Keratinocyte (primary cell): ENCODE measurements around the gene SUPT16H. TPM values are rescaled to one million over a fixed set of nuclear protein-coding genes. Genes with fewer than 3 reads are reported as not detected.

Source experiments
- DNase-seq: peaks from one replicate; pipeline ENCODE4 v3.0.0-alpha.2; 2011; ENCODE audit warnings: low read depth, missing footprints, low spot score
- FAIRE-seq: peaks from 2 replicates; lab custom pipeline; 2011; peaks lifted over from hg19 to GRCh38; lab: Jason Lieb, UNC
- H2AFZ ChIP-seq: 2 replicates; pipeline ENCODE4 v1.6.0; 2012; ENCODE audit warnings: low read length, control low read depth, inconsistent platforms; ENCODE audit not compliant: control insufficient read depth
- H3K27ac ChIP-seq: 2 replicates; pipeline ENCODE4 v1.5.1; 2011; ENCODE audit warnings: low read length; ENCODE audit not compliant: control insufficient read depth, insufficient read depth
- H3K27me3 ChIP-seq: 3 replicates; pipeline ENCODE4 v1.6.0; 2011; ENCODE audit warnings: low read length; ENCODE audit not compliant: control insufficient read depth, insufficient read depth; ENCODE audit errors: extremely low read depth
- H3K36me3 ChIP-seq, 2 experiments: 2 replicates in 1 of 2; 3 replicates in 1 of 2; pipeline ENCODE4 v1.5.1; 2011; ENCODE audit warnings: low read length in 2 of 2, mild to moderate bottlenecking in 1 of 2; ENCODE audit not compliant: control insufficient read depth in 2 of 2, insufficient read depth in 2 of 2; ENCODE audit errors: extremely low read depth in 1 of 2
- H3K4me1 ChIP-seq: 3 replicates; pipeline ENCODE4 v1.5.1; 2011; ENCODE audit warnings: low read length; ENCODE audit not compliant: control insufficient read depth, insufficient read depth; ENCODE audit errors: extremely low read depth
- H3K4me2 ChIP-seq: 3 replicates; pipeline ENCODE4 v1.6.0; 2011; ENCODE audit warnings: low read depth, low read length; ENCODE audit not compliant: control insufficient read depth, insufficient read depth; ENCODE audit errors: extremely low read depth
- H3K4me3 ChIP-seq, 3 experiments: fragments of 200-600 bp in 1 of 3; sonication (generic) in 1 of 3; 2 replicates in 2 of 3; 3 replicates in 1 of 3; pipeline ENCODE4 v1.5.1; 2011 to 2016; ENCODE audit warnings: low read length in 3 of 3, mild to moderate bottlenecking in 3 of 3, control low read depth in 2 of 3, inconsistent platforms in 1 of 3, low read depth in 1 of 3, mixed read lengths in 1 of 3, mixed run types in 1 of 3, moderate library complexity in 1 of 3; ENCODE audit not compliant: control insufficient read depth in 2 of 3, insufficient read depth in 2 of 3; ENCODE audit errors: extremely low read depth in 1 of 3
- H3K79me2 ChIP-seq: 2 replicates; pipeline ENCODE4 v1.6.0; 2012; ENCODE audit warnings: low read length; ENCODE audit not compliant: control insufficient read depth, insufficient read depth
- H3K9ac ChIP-seq: 3 replicates; pipeline ENCODE4 v1.6.0; 2011; ENCODE audit warnings: low read length; ENCODE audit not compliant: control insufficient read depth, insufficient read depth; ENCODE audit errors: extremely low read depth
- H3K9me1 ChIP-seq: 3 replicates; pipeline ENCODE4 v1.6.0; 2011; ENCODE audit warnings: low read length; ENCODE audit not compliant: control insufficient read depth, insufficient read depth; ENCODE audit errors: extremely low read depth
- H3K9me3 ChIP-seq: 2 replicates; pipeline ENCODE4 v1.5.1; 2012; ENCODE audit warnings: low read depth, low read length; ENCODE audit not compliant: control insufficient read depth
- H4K20me1 ChIP-seq: 3 replicates; pipeline ENCODE4 v1.6.0; 2011; ENCODE audit warnings: low read length; ENCODE audit not compliant: control insufficient read depth, insufficient read depth; ENCODE audit errors: extremely low read depth
- EZH2 ChIP-seq: IDR thresholded peaks from one replicate; pipeline ENCODE4 v1.6.1; 2012; ENCODE audit warnings: inconsistent platforms, mild to moderate bottlenecking, low read length, moderate library complexity
- dilution Hi-C: fragments of 300-500 bp; cut with MboI; formaldehyde crosslinking; loops from one replicate; pipeline ENCODE4 v1.7.0; 2020; ENCODE audit warnings: low sequenced_read_pairs; ENCODE audit not compliant: extremely low pct_ligation_motif_present
- polyA plus RNA-seq, 5 experiments: library from polyadenylated mRNA; depleted of rRNA in 3 of 5; stranded (reverse) in 3 of 5; stranded (forward) in 1 of 5; unstranded in 1 of 5; fragments of >200 nt; gene quantifications; 1 replicate in 1 of 5; 2 replicates in 3 of 5; 3 replicates in 1 of 5; pipeline versions ENCODE4 v1.2.1 to v1.2.3, GENCODE V29; 2011 to 2012; ENCODE audit warnings: missing spikeins in 2 of 5, low read depth in 1 of 5, low replicate concordance in 1 of 5
- TF ChIP-seq, protein P1 (sequence below), 3 experiments: IDR thresholded peaks in 1 of 3; conservative IDR thresholded peaks in 1 of 3; optimal IDR thresholded peaks in 1 of 3; 2 replicates in 2 of 3; 3 replicates in 1 of 3; pipeline versions ENCODE3 to v1.5.1; 2011; ENCODE audit warnings: low read length in 3 of 3, mild to moderate bottlenecking in 3 of 3, moderate library complexity in 2 of 3, control low read depth in 1 of 3, inconsistent platforms in 1 of 3; ENCODE audit not compliant: insufficient read depth in 2 of 3; ENCODE audit errors: extremely low read depth in 1 of 3

SUPT16H gene
- polyA plus RNA-seq, 1 donor (not counting 4 experiments of a cell fraction or from before 2014, with no cell fraction given) = 79.4 TPM

DNA sequence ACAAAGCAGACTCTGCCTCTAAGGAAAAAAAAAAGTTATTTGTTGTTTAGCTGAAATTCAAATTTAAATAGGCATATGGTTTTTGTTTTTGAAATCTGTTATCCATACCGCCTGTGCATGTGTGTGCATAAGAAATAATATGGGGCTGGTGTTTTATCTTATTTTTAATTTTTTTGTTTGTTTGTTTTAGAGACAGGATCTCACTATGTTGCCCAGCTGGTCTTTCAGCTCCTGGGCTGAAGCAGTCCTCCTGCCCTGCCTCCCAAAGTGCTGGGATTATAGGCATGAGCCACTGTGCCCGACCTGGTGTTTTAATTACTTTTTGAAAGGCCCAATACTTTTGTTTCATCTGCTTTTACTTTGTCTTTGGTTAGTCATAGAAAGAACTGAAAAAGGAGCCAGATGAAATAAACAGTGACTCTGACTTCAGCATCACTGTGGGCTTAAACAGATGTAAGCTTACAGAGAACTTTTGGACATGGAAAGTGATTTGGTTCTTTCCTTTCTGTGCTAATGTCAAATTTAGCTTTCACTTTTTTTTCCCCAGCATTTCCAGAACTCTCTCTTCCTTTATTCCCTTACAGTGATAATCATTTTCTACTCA, 37.2 kb downstream of the SUPT16H start:
- H3K4me1 ChIP-seq = no peaks in the 10 kb centered on the region
- no peaks in the 10 kb centered on the region for H3K27me3 ChIP-seq
- no peak for DNase-seq
- H3K9me1 ChIP-seq = no peaks in the 10 kb centered on the region
- H3K9me3 ChIP-seq = no peaks in the 10 kb centered on the region
- H2AFZ ChIP-seq = no peak overlapping the region
- no peak overlapping the region for H3K9ac ChIP-seq
- no peak overlapping the region for H3K4me2 ChIP-seq
- H4K20me1 ChIP-seq = no peaks in the 10 kb centered on the region
- no peak overlapping the region for H3K27ac ChIP-seq
- no peaks in the 10 kb centered on the region for H3K36me3 ChIP-seq
- no peak overlapping the region for H3K4me3 ChIP-seq
- dilution Hi-C loops = no loop called here
- H3K79me2 ChIP-seq = no peaks in the 10 kb centered on the region
- no peak for FAIRE-seq
- TF ChIP-seq, protein P1, sequence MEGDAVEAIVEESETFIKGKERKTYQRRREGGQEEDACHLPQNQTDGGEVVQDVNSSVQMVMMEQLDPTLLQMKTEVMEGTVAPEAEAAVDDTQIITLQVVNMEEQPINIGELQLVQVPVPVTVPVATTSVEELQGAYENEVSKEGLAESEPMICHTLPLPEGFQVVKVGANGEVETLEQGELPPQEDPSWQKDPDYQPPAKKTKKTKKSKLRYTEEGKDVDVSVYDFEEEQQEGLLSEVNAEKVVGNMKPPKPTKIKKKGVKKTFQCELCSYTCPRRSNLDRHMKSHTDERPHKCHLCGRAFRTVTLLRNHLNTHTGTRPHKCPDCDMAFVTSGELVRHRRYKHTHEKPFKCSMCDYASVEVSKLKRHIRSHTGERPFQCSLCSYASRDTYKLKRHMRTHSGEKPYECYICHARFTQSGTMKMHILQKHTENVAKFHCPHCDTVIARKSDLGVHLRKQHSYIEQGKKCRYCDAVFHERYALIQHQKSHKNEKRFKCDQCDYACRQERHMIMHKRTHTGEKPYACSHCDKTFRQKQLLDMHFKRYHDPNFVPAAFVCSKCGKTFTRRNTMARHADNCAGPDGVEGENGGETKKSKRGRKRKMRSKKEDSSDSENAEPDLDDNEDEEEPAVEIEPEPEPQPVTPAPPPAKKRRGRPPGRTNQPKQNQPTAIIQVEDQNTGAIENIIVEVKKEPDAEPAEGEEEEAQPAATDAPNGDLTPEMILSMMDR (optimal IDR thresholded peaks at IDR 0.05 in 1 of 3, IDR thresholded peaks at IDR 0.05 in 1 of 3, conservative IDR thresholded peaks at IDR 0.05 in 1 of 3; ENCODE audit: extremely low read depth in 1 of 3, insufficient read depth in 2 of 3, low read length in 3 of 3) = no peak
- no peak for TF ChIP-seq EZH2

- TF ChIP-seq EZH2 = no peak
- TF ChIP-seq, protein P1 (optimal IDR thresholded peaks at IDR 0.05 in 1 of 3, IDR thresholded peaks at IDR 0.05 in 1 of 3, conservative IDR thresholded peaks at IDR 0.05 in 1 of 3; ENCODE audit: extremely low read depth in 1 of 3, insufficient read depth in 2 of 3, low read length in 3 of 3) = no peak
- dilution Hi-C loops = no loop called here
Observed at GRCh38 chr14:21343035-21343794, 40.6 kb downstream of the SUPT16H start.

More at GRCh38 chr14:21343035-21343794, 40.6 kb downstream of the SUPT16H start:
- Histone ChIP-seq H3K9me1 (no peaks in the 10 kb centered on the region), H3K4me3 (no peak overlapping the region), H3K4me1 (no peaks in the 10 kb centered on the region), H3K4me2 (no peak overlapping the region), H4K20me1 (no peaks in the 10 kb centered on the region), H3K9me3 (no peaks in the 10 kb centered on the region), H3K36me3 (no peaks in the 10 kb centered on the region), H3K79me2 (no peaks in the 10 kb centered on the region), H3K9ac (no peak overlapping the region), H3K27ac (no peak overlapping the region), H2AFZ (no peak overlapping the region), H3K27me3 (no peaks in the 10 kb centered on the region)
- no peak for FAIRE-seq
- DNase-seq = no peak
